K562 (cell line): ENCODE data around the gene FBXL2. TPM values are rescaled to one million over a fixed set of nuclear protein-coding genes. Genes with fewer than 3 reads are reported as not detected.

Source experiments
- BCL6 ChIP-seq: fragments of 250-450 bp; sonication (Bioruptor Pico); IDR thresholded peaks from 2 replicates; pipeline ENCODE4 v1.4.0; 2020
- BDP1 ChIP-seq: IDR thresholded peaks from 3 replicates; pipeline ENCODE4 v1.6.1; 2011; ENCODE audit not compliant: insufficient read length, insufficient read depth
- CBFA2T2 ChIP-seq: fragments of 450-650 bp; conservative IDR thresholded peaks from 2 replicates; pipeline ENCODE4 v1.6.1; 2017; ENCODE audit warnings: mild to moderate bottlenecking
- CREB1 ChIP-seq, 2 experiments: sonication (generic) in 1 of 2; formaldehyde crosslinking in 1 of 2; IDR thresholded peaks; 2 replicates each; pipeline versions ENCODE4 v1.6.1 to v1.8.0; 2012 to 2022; ENCODE audit warnings: inconsistent platforms in 1 of 2, mild to moderate bottlenecking in 1 of 2, missing genetic modification reagents in 1 of 2, moderate library complexity in 1 of 2
- GABPB1 ChIP-seq: sonication (generic); formaldehyde crosslinking; IDR thresholded peaks from 2 replicates; pipeline ENCODE4 v1.8.0; 2022; ENCODE audit warnings: mild to moderate bottlenecking, missing genetic modification reagents
- NCOA6 ChIP-seq: fragments of 450-650 bp; IDR thresholded peaks from 2 replicates; pipeline ENCODE4 v1.6.1; 2017; ENCODE audit warnings: mild to moderate bottlenecking
- PREB ChIP-seq: sonication (generic); formaldehyde crosslinking; IDR thresholded peaks from 2 replicates; pipeline ENCODE4 v1.8.1; 2023; ENCODE audit warnings: mild to moderate bottlenecking, missing genetic modification reagents
- PYGO2 ChIP-seq: fragments of 450-650 bp; IDR thresholded peaks from 2 replicates; pipeline ENCODE4 v1.6.1; 2016; ENCODE audit warnings: mild to moderate bottlenecking, missing genetic modification characterization, moderate library complexity, missing compliant biosample characterization
- SNRNP70 ChIP-seq: fragments of 200-400 bp; formaldehyde crosslinking; optimal IDR thresholded peaks from 2 replicates; pipeline ENCODE3; 2017; ENCODE audit warnings: low read depth, low read length
- SREBF1 ChIP-seq: fragments of 150-350 bp; IDR thresholded peaks from 2 replicates; pipeline ENCODE4 v1.6.1; 2014; ENCODE audit warnings: antibody characterized with exemption, low read depth, low read length, borderline replicate concordance
- TSHZ1 ChIP-seq: fragments of 250-450 bp; sonication (Bioruptor Pico); IDR thresholded peaks from 2 replicates; pipeline ENCODE4 v1.4.0; 2020; ENCODE audit warnings: mild to moderate bottlenecking, moderate library complexity
- UBTF ChIP-seq, 2 experiments: IDR thresholded peaks; 2 replicates each; pipeline ENCODE4 v1.6.1; 2012; ENCODE audit warnings: improper control_type of control experiment in 2 of 2, low read depth in 2 of 2, low read length in 2 of 2, borderline replicate concordance in 1 of 2
- ZNF398 ChIP-seq: fragments of 250-450 bp; sonication (Bioruptor Pico); IDR thresholded peaks from 2 replicates; pipeline ENCODE4 v1.8.0; 2021; ENCODE audit warnings: moderate library complexity, mild to moderate bottlenecking, inconsistent platforms
- ZNF830 ChIP-seq: fragments of 250-450 bp; sonication (Bioruptor Pico); IDR thresholded peaks from 2 replicates; pipeline ENCODE4 v1.5.0; 2021; ENCODE audit warnings: mild to moderate bottlenecking
- ZZZ3 ChIP-seq: fragments of 450-650 bp; IDR thresholded peaks from 2 replicates; pipeline ENCODE4 v1.6.1; 2016; ENCODE audit warnings: antibody characterized with exemption, mild to moderate bottlenecking, moderate library complexity
- polyA plus RNA-seq, 8 experiments: library from polyadenylated mRNA; depleted of rRNA in 4 of 8; stranded (reverse) in 5 of 8; unstranded in 3 of 8; fragments of >200 nt; fragmentation: Nextera tagmentation in 2 of 8; fragmentation: Illumina TruSeq in 1 of 8; extraction: Ambion mirVana in 2 of 8; extraction: Trizol in 1 of 8; gene quantifications; 2 replicates each; pipeline versions ENCODE4 v1.2.1 to v1.2.3, GENCODE V29; 2011 to 2014; ENCODE audit warnings: inconsistent platforms in 1 of 8, missing spikeins in 1 of 8
- total RNA-seq, 7 experiments: library from RNA; depleted of rRNA in 6 of 7; stranded (reverse); fragments of >200 nt in 6 of 7; fragmentation: Illumina TruSeq in 2 of 7; extraction: Trizol in 2 of 7; gene quantifications; 2 replicates each; pipeline versions ENCODE4 v1.2.1 to v1.2.3, GENCODE V29; 2011 to 2021; ENCODE audit warnings: low replicate concordance in 1 of 7

The FBXL2 gene
- total and polyA plus RNA-seq, 9 of the 15 experiments (the other 6 are each of a cell fraction or from before 2014, with no cell fraction given): 1.3 to 6.9 (median 1.9) TPM

- peak; percentile 55; the same call in 1 of the 2 replicates for TF ChIP-seq GABPB1 (CRISPR knock-in tag)
- no peak for TF ChIP-seq BCL6 (CRISPR knock-in tag)
- no peak for TF ChIP-seq SNRNP70
- no peak; the same call in 1 of the 2 replicates for TF ChIP-seq SREBF1
- TF ChIP-seq ZZZ3: no peak
- TF ChIP-seq PREB (CRISPR knock-in tag): no peak
- TF ChIP-seq BDP1: no peak
- TF ChIP-seq PYGO2: no peak
- TF ChIP-seq CREB1 (IDR thresholded peaks at IDR 0.05): peak; percentile 77
- peak; percentile 31; the same call in 1 of the 2 replicates for TF ChIP-seq CREB1 (CRISPR knock-in tag; IDR thresholded peaks at IDR 0.05)
- TF ChIP-seq NCOA6: no peak
- no peak for TF ChIP-seq ZNF830 (CRISPR knock-in tag)
- TF ChIP-seq CBFA2T2: no peak
- TF ChIP-seq TSHZ1 (CRISPR knock-in tag): no peak
- peak in 1 of 2 experiments; percentile 47; a peak in 1 of 4 replicates for TF ChIP-seq UBTF (IDR thresholded peaks at IDR 0.05; ENCODE audit: borderline replicate concordance in 1 of 2, low read depth in 2 of 2, low read length in 2 of 2)
- no peak for TF ChIP-seq ZNF398
Observed at GRCh38 chr3:33385423-33385822, 108.2 kb downstream of the FBXL2 start (continued).
